GM20000 (cell line): ENCODE results near the gene PSMG4.

Experiments used
- DNase-seq: peaks from one replicate; pipeline ENCODE4 v3.0.0; 2012; ENCODE audit warnings: low spot score
- TF ChIP-seq, protein P1 (sequence below): IDR thresholded peaks from 2 replicates; pipeline ENCODE4 v1.5.1; 2012; ENCODE audit warnings: mild to moderate bottlenecking, control low read depth; ENCODE audit errors: extremely low read depth, missing control alignments

PSMG4 gene

DNA sequence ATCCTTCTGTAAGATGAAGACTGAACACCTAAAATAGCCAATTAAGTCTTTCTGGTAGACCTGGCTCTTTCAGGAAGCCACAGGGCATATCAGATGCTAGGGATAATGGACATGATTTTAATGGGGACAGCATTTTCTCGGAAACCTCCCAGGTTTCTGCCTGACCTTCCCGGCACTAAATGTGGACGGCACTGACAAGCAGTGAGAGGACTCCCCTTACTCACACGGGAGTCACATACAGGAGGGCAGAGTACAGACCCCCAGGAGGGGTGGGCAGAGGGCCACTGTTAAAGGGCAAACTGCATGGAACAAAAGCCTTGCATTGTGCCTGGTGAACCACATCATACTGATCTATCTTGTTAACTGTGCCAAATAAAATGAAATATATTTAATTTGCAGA lies 19.9 kb downstream of the PSMG4 start:
- TF ChIP-seq, protein P1, sequence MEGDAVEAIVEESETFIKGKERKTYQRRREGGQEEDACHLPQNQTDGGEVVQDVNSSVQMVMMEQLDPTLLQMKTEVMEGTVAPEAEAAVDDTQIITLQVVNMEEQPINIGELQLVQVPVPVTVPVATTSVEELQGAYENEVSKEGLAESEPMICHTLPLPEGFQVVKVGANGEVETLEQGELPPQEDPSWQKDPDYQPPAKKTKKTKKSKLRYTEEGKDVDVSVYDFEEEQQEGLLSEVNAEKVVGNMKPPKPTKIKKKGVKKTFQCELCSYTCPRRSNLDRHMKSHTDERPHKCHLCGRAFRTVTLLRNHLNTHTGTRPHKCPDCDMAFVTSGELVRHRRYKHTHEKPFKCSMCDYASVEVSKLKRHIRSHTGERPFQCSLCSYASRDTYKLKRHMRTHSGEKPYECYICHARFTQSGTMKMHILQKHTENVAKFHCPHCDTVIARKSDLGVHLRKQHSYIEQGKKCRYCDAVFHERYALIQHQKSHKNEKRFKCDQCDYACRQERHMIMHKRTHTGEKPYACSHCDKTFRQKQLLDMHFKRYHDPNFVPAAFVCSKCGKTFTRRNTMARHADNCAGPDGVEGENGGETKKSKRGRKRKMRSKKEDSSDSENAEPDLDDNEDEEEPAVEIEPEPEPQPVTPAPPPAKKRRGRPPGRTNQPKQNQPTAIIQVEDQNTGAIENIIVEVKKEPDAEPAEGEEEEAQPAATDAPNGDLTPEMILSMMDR = no peak

DNA sequence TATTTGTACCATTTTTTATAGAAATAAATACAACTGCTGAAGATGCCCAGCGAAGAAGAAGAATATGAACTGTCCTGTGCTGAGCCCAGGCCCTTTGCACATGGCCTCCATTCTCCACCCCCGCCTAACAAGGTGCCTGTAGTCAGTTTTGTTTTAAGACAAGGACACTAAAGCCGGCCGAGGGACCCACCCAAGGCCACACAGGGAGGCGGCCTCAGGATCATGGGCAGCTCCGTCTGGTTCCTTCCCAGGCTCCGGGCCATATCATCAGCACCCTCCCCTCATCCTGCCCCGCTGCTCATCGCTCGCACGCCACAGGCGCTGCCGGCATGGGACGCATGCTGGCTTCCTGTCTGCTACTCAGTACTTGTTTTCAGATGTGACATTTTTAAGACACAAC lies 21.3 kb downstream of the PSMG4 start:
- DNase-seq = no peak
- TF ChIP-seq, protein P1 = no peak

More for the DNA sequence above, 19.9 kb downstream of the PSMG4 start:
- DNase-seq = no peak

DNA sequence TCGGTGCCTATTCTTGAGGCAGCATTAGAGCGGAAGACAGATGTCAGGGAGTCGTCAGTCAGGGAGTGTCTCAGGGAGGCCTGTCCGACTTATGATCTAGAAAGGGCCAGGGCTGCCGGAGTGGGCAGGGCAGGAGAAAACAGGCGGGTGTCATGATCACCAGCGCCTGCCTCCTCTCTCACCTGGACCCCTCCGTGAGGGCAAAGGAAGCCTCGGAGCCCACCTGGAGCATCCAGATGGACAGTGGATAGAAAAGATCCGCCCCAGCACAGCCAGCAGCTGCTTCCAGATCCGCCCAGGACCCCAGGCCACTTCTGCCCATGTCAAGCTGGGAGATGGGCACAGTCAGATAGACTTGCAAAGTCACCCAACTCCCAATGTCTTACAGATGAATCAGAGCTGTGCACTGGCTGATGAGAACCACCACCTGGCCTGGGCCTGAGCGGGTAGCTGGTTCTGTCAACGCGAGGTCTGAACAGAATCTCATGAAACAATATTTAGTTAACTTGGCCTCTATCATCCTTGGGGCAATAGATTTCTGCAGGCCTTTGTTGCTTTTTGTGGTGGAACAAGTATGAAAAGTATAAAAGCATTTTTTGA lies 22.2 kb downstream of the PSMG4 start:
- TF ChIP-seq, protein P1 = no peak

DNA sequence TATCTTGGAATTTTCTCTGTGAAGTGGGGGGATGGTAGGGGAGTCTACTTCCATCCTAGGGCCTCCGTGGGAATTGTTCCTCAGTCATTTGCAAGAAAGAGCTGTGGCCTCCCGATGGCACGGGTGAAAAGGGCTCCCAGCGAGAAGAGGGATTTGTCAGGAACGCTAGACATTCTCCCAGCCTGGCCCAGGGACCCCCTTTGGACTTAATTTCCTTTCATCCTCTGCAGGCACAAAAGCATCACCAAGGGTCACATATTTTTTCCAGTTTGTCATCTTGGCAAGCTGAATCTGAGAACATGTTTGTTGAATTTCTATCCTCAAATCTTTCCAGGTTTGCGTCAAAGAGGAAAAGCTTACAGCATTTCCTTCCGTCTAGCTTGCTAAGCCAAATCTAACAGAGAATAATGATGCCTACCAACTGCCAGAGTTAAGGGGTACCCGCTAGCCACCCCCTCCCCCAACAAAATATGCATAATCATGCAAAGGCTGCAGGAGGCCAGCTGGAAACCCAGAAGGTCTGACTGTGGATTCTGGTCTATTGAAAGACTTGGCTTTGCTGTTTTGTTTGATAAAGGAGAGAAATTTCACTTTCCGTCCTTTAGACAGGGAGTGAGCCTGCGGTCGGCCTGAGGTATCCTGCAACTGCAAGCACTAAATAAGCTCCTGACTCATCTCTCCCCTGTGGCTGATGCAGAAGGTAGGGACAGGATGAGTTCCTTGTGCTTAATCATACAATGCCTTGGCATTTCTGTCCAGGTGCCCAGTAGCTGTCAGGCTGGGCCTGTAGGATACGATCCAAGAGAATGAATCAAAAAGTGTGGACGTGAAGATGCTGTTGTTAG lies 23.1 kb downstream of the PSMG4 start:
- TF ChIP-seq, protein P1 = no peak
- no peak for DNase-seq

More for the DNA sequence above, 22.2 kb downstream of the PSMG4 start:
- DNase-seq = no peak

DNA sequence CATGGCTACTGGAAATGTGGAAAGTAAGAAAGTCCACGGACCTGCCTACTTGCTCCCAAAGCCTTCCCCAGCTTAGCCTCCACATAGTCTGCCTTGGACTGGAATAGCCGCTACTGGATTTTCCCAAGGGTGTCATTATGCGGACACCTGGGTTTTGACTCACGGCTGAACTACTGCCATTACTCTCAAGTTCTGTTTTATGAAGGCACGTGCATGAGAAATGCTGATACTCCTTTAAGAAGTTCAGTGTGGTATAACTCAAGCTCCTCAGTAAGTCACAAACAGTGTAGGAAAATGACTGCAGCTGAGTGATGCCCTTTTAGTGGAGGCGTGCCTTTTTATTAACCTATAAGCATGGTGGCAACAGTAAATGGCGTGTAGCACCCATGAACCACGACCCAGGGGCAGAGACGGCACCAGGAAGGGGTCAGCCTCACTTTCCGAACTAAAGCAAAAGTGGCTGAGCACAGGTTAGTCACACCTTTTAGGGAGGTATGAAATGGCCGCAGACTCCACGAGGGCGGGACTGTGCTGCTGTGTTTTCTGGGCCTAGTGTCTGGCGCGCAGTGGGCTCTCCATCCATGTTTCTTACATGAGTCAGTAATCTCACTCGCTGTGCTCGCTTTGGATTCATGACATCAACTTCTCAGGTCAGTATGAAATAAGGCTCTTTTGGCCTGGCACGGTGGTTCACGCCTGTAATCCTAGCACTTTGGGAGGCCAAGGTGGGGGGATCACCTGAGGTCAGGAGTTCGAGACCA lies 23.9 kb downstream of the PSMG4 start:
- no peak for DNase-seq
- TF ChIP-seq, protein P1 = no peak

DNA sequence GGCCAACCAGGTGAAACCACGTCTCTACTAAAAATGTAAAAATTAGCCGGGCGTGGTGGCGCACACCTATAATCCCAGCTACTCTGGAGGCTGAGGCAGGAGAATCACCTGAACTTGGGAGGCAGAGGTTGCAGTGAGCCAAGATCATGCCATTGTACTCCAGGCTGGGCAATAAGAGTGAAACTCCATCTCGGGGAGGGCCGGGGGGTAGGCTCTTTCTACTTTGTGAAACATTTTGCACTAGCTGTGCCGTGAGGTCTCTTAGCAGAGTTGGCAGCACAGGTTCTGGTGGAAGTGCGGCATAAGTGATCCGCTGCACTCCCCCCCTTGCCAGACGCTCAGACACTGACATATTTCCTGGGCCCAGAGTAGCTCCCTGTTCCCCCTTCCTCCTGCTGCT lies 24.5 kb downstream of the PSMG4 start:
- TF ChIP-seq, protein P1 = no peak
- DNase-seq = no peak
